Gastrocnemius medialis (tissue), 4 donors: ENCODE measurements around the gene CCDC54.

Experiments used
- POLR2A ChIP-seq, 2 donors: fragments of 450-650 bp; IDR thresholded peaks; one replicate each; pipeline ENCODE4 v1.6.1; 2017; ENCODE audit warnings: antibody characterized with exemption in 2 of 2, mild to moderate bottlenecking in 2 of 2, moderate library complexity in 2 of 2
- TF ChIP-seq, protein P1 (sequence below), 5 experiments: fragments of 450-650 bp in 3 of 5; fragments of 200-600 bp in 2 of 5; sonication (generic) in 2 of 5; IDR thresholded peaks in 4 of 5; conservative IDR thresholded peaks in 1 of 5; 1 replicate in 4 of 5; 2 replicates in 1 of 5; pipeline ENCODE4 v1.5.1; 2016 to 2019; ENCODE audit warnings: antibody characterized with exemption in 5 of 5, mild to moderate bottlenecking in 3 of 5, moderate library complexity in 3 of 5

- TF ChIP-seq, protein P1, sequence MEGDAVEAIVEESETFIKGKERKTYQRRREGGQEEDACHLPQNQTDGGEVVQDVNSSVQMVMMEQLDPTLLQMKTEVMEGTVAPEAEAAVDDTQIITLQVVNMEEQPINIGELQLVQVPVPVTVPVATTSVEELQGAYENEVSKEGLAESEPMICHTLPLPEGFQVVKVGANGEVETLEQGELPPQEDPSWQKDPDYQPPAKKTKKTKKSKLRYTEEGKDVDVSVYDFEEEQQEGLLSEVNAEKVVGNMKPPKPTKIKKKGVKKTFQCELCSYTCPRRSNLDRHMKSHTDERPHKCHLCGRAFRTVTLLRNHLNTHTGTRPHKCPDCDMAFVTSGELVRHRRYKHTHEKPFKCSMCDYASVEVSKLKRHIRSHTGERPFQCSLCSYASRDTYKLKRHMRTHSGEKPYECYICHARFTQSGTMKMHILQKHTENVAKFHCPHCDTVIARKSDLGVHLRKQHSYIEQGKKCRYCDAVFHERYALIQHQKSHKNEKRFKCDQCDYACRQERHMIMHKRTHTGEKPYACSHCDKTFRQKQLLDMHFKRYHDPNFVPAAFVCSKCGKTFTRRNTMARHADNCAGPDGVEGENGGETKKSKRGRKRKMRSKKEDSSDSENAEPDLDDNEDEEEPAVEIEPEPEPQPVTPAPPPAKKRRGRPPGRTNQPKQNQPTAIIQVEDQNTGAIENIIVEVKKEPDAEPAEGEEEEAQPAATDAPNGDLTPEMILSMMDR (IDR thresholded peaks at IDR 0.05 in 4 of 5, conservative IDR thresholded peaks at IDR 0.05 in 1 of 5): no peak
- no peak for TF ChIP-seq POLR2A (IDR thresholded peaks at IDR 0.05)
Measured at GRCh38 chr3:107410606-107411005, 33.4 kb downstream of the CCDC54 start.
